MM.1S (cell line): Measurements from ENCODE around the gene MAP3K3.

Experiments
- DNase-seq: peaks from one replicate; pipeline ENCODE4 v3.0.0-alpha.2; 2015
- H2AFZ ChIP-seq: fragments of 300-600 bp; sonication (generic); 2 replicates; pipeline ENCODE4 v1.6.0; 2016; ENCODE audit warnings: antibody characterized with exemption, low read length
- H3F3A ChIP-seq: fragments of 300-600 bp; sonication (generic); 2 replicates; pipeline ENCODE4 v1.6.1; 2016; ENCODE audit warnings: mild to moderate bottlenecking, antibody characterized with exemption, low read length, moderate library complexity, mixed read lengths; ENCODE audit not compliant: insufficient read depth
- H3K27ac ChIP-seq: fragments of 300-600 bp; sonication (generic); 2 replicates; pipeline ENCODE4 v1.5.1; 2016; ENCODE audit warnings: mild to moderate bottlenecking, low read length
- H3K27me3 ChIP-seq: fragments of 300-600 bp; sonication (generic); replicated peaks from 2 replicates; pipeline ENCODE4 v1.6.0; 2016; ENCODE audit warnings: low read length; ENCODE audit not compliant: insufficient read depth
- H3K36me3 ChIP-seq: fragments of 300-600 bp; sonication (generic); replicated peaks from 2 replicates; pipeline ENCODE4 v1.6.1; 2016; ENCODE audit warnings: mild to moderate bottlenecking, low read length, mixed read lengths; ENCODE audit not compliant: insufficient read depth
- H3K4me1 ChIP-seq: fragments of 300-600 bp; sonication (generic); 2 replicates; pipeline ENCODE4 v1.6.1; 2016; ENCODE audit warnings: low read length, mixed read lengths
- H3K4me2 ChIP-seq: fragments of 300-600 bp; sonication (generic); 2 replicates; pipeline ENCODE4 v1.6.0; 2016; ENCODE audit warnings: low read depth, low read length
- H3K4me3 ChIP-seq: fragments of 300-600 bp; sonication (generic); 2 replicates; pipeline ENCODE4 v1.5.1; 2016; ENCODE audit warnings: low read length, mixed read lengths
- H3K79me2 ChIP-seq: fragments of 300-600 bp; sonication (generic); 2 replicates; pipeline ENCODE4 v1.6.1; 2016; ENCODE audit warnings: mixed run types, low read length, mixed read lengths
- H3K9ac ChIP-seq: fragments of 300-600 bp; sonication (generic); 2 replicates; pipeline ENCODE4 v1.6.1; 2016; ENCODE audit warnings: low read length, mixed read lengths
- H3K9me2 ChIP-seq: fragments of 300-600 bp; sonication (generic); replicated peaks from 2 replicates; pipeline ENCODE4 v1.6.1; 2016; ENCODE audit warnings: mild to moderate bottlenecking, low read length, mixed read lengths; ENCODE audit not compliant: insufficient read depth
- H3K9me3 ChIP-seq: fragments of 300-600 bp; sonication (generic); replicated peaks from 2 replicates; pipeline ENCODE4 v1.6.1; 2016; ENCODE audit warnings: mild to moderate bottlenecking, low read length, mixed read lengths; ENCODE audit not compliant: insufficient read depth
- H4K20me1 ChIP-seq: fragments of 300-600 bp; sonication (generic); 2 replicates; pipeline ENCODE4 v1.6.1; 2016; ENCODE audit warnings: mild to moderate bottlenecking, low read length, moderate library complexity, mixed read lengths; ENCODE audit not compliant: insufficient read depth
- EZH2 ChIP-seq: fragments of 300-600 bp; sonication (generic); optimal IDR thresholded peaks from 2 replicates; pipeline ENCODE3; 2017; ENCODE audit warnings: low read depth, mild to moderate bottlenecking, antibody characterized with exemption, low read length, mixed read lengths
- EZH2phosphoT487 ChIP-seq: fragments of 300-600 bp; sonication (generic); IDR thresholded peaks from 2 replicates; pipeline ENCODE4 v1.6.1; 2018; ENCODE audit warnings: antibody characterized with exemption, low read length
- TF ChIP-seq, protein P1 (sequence below): fragments of 300-600 bp; sonication (generic); IDR thresholded peaks from 2 replicates; pipeline ENCODE4 v1.5.1; 2016; ENCODE audit warnings: antibody characterized with exemption, low read length, mixed read lengths

The MAP3K3 gene

DNA sequence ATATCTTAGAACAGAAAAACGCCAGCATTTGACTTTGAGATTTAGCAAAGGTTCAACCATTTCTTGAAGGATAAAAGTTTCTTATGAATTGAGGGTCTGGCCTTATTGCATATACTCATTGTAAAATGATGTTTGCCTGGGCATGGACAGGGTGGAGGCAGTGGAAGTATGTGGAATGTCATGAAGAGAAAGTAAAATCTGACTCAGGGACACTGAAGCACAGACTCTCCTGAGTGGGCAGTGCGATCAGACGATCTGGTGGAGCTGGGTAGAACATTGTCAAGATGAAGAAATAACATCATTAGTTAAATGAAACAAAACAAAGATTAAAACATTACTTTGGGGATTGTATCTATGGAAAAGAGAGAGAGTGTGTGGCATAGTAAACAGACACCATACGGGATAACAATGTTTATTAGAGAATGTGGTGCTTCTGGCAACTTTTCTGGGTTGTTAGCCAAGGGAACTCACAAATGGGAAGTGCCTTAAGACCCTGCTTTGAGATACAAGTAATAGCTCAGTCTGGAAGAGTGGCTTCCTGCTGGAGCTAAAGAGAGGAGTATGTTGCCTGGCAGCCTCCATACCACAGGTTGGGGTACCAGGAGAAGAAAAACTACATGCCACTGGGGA, 4.4 kb downstream of the MAP3K3 start:
- TF ChIP-seq, protein P1, sequence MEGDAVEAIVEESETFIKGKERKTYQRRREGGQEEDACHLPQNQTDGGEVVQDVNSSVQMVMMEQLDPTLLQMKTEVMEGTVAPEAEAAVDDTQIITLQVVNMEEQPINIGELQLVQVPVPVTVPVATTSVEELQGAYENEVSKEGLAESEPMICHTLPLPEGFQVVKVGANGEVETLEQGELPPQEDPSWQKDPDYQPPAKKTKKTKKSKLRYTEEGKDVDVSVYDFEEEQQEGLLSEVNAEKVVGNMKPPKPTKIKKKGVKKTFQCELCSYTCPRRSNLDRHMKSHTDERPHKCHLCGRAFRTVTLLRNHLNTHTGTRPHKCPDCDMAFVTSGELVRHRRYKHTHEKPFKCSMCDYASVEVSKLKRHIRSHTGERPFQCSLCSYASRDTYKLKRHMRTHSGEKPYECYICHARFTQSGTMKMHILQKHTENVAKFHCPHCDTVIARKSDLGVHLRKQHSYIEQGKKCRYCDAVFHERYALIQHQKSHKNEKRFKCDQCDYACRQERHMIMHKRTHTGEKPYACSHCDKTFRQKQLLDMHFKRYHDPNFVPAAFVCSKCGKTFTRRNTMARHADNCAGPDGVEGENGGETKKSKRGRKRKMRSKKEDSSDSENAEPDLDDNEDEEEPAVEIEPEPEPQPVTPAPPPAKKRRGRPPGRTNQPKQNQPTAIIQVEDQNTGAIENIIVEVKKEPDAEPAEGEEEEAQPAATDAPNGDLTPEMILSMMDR: no peak
- TF ChIP-seq EZH2 (no peak), EZH2phosphoT487 (no peak)
- Histone ChIP-seq H3K27ac (no peak overlapping the region), H3K4me2 (no peak overlapping the region), H3K79me2 (peaks cover 72% of the 10 kb centered on the region), H3K36me3 (no peaks in the 10 kb centered on the region), H3K4me1 (peaks cover 11% of the 10 kb centered on the region; the same call in 1 of the 2 replicates), H3K4me3 (no peak overlapping the region), H3K27me3 (no peaks in the 10 kb centered on the region), H2AFZ (no peak overlapping the region), H3K9me2 (no peaks in the 10 kb centered on the region), H4K20me1 (no peaks in the 10 kb centered on the region), H3F3A (peaks cover 3% of the 10 kb centered on the region; the same call in 1 of the 2 replicates), H3K9ac (no peak overlapping the region), H3K9me3 (no peaks in the 10 kb centered on the region)
- DNase-seq: no peak

DNA sequence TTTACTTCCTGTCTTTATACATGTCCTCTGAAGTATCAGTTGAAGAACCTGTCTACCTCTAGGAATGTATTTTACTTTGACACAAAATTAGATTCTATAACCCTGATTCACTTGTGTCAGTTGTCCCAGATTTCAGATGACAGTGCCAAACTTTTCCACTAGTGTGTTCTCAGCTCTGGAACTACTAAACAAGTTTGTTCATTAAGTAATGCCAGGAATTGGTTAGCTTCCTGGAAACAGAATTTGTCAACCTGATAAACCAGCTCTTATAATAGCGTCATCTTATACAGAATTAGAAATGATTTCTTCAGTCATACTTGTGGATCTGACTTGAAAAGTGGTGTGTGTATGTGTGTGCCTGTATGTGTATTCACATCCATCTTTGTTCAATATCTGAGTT, 7.4 kb downstream of the MAP3K3 start:
- no peaks in the 10 kb centered on the region for H3K9me3 ChIP-seq
- no peaks in the 10 kb centered on the region for H3K9me2 ChIP-seq
- H3K4me3 ChIP-seq: no peak overlapping the region
- H3F3A ChIP-seq: no peaks in the 10 kb centered on the region
- TF ChIP-seq EZH2 (no peak), EZH2phosphoT487 (no peak)
- TF ChIP-seq, protein P1: no peak
- no peak overlapping the region for H3K4me2 ChIP-seq
- H3K9ac ChIP-seq: no peak overlapping the region
- no peaks in the 10 kb centered on the region for H3K4me1 ChIP-seq
- no peaks in the 10 kb centered on the region for H3K36me3 ChIP-seq
- no peak overlapping the region for H3K27ac ChIP-seq
- no peak overlapping the region for H2AFZ ChIP-seq
- no peaks in the 10 kb centered on the region for H4K20me1 ChIP-seq
- DNase-seq: no peak
- peaks cover 59% of the 10 kb centered on the region for H3K79me2 ChIP-seq
- no peaks in the 10 kb centered on the region for H3K27me3 ChIP-seq

DNA sequence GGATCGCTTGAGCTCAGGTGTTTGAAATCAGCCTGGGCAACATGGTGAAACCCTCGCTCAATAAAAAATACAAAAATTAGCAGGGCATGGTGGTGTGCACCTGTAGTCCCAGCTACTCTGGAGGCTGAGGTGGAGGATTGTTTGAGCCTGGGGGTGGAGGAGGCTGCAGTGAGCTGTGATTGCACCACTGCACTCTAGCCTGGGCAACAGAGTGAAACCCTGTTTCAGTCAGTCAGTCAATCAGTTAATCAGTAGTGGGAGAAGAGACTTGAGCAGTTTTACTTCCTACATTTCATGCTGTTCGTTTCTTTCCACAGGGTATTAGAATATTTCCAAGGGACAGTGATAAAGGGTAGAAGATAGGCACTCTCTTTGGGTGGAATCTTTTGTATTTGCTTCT, 8.8 kb downstream of the MAP3K3 start:
- Histone ChIP-seq H3K79me2 (peaks cover 44% of the 10 kb centered on the region), H3K4me3 (no peak overlapping the region), H3F3A (no peaks in the 10 kb centered on the region), H4K20me1 (no peaks in the 10 kb centered on the region), H3K9ac (no peak overlapping the region), H3K27ac (no peak overlapping the region), H3K4me1 (no peaks in the 10 kb centered on the region), H3K27me3 (no peaks in the 10 kb centered on the region), H3K4me2 (no peak overlapping the region), H3K9me3 (no peaks in the 10 kb centered on the region), H3K36me3 (no peaks in the 10 kb centered on the region; the same call in 1 of the 2 replicates), H3K9me2 (no peaks in the 10 kb centered on the region), H2AFZ (no peak overlapping the region)
- TF ChIP-seq, protein P1: no peak
- no peak for TF ChIP-seq EZH2
- TF ChIP-seq EZH2phosphoT487: no peak
- no peak for DNase-seq
